ENCODE results near the gene MTREX. TPM values are rescaled to one million over a fixed set of nuclear protein-coding genes. Genes with fewer than 3 reads are reported as not detected.

Gene MTREX
- total and polyA plus RNA-seq, 2 of the 8 experiments (the other 6 are each of a cell fraction or from before 2014, with no cell fraction given): 16.0 to 130 TPM

GRCh38 chr5:55316837-55317236 lies 9.0 kb downstream of the MTREX start:
- H4K91ac ChIP-seq (replicated peaks; ENCODE audit: insufficient read length, low read length): no peak overlapping the region
- H3K27ac ChIP-seq (ENCODE audit: low read depth, low read length): no peak overlapping the region
- no peak overlapping the region for H2AK5ac ChIP-seq (ENCODE audit: low read depth, low read length)
- no peak overlapping the region for H2BK120ac ChIP-seq (replicated peaks; ENCODE audit: low read depth, low read length)
- no peak overlapping the region for H2BK15ac ChIP-seq (ENCODE audit: low read length)
- no peak overlapping the region for H2AFZ ChIP-seq (ENCODE audit: low read length)
- no peaks in the 10 kb centered on the region for H3K27me3 ChIP-seq (replicated peaks in 1 of 4; ENCODE audit: control insufficient read depth in 3 of 4, extremely low read depth in 1 of 4, insufficient read depth in 3 of 4, low read length in 3 of 4)
- FAIRE-seq (no peak), DNase-seq (ENCODE audit: low read depth in 1 of 2, low spot score in 2 of 2) (no peak)
- no peaks in the 10 kb centered on the region for H3K9me3 ChIP-seq (ENCODE audit: insufficient read depth in 2 of 2, low read depth in 1 of 2, low read length in 1 of 2)
- H3K18ac ChIP-seq (ENCODE audit: extremely low read depth, low read length): no peak overlapping the region
- no peak overlapping the region for H3K14ac ChIP-seq (ENCODE audit: insufficient read length)
- H3K4me1 ChIP-seq (replicated peaks in 1 of 4; ENCODE audit: control insufficient read depth in 3 of 4, insufficient read depth in 4 of 4, low read length in 3 of 4): peaks cover 0 to 3% (median 0%) of the 10 kb centered on the region in 4 experiments; a peak in 2 of 7 replicates
- no peak overlapping the region for H3K23ac ChIP-seq (ENCODE audit: insufficient read length)
- no peak overlapping the region for H2BK5ac ChIP-seq (ENCODE audit: low read depth, low read length)
- H2BK12ac ChIP-seq (ENCODE audit: low read depth, low read length): no peak overlapping the region
- H3K23me2 ChIP-seq (ENCODE audit: low read depth, low read length): no peaks in the 10 kb centered on the region
- H4K8ac ChIP-seq (ENCODE audit: extremely low read depth, insufficient read depth, low read length): no peak overlapping the region
- no peak overlapping the region for H3K9ac ChIP-seq (replicated peaks in 1 of 4; ENCODE audit: extremely low read depth in 1 of 4, low read depth in 3 of 4, low read length in 3 of 4)
- ChIA-PET POLR2A (ENCODE audit: partially characterized antibody) (interaction anchor here (1.8 kb wide), 1 partner anchor 9 kb away, joined by 8 read pairs; the partner anchor contains the start of genes DHX29 and MTREX), CTCF (ENCODE audit: partially characterized antibody) (no interaction called here)
- no peaks in the 10 kb centered on the region; a peak in 2 of 8 replicates for H3K36me3 ChIP-seq (ENCODE audit: control insufficient read depth in 2 of 4, insufficient read depth in 4 of 4, low read length in 3 of 4)
- no peak overlapping the region for H3K56ac ChIP-seq (replicated peaks; ENCODE audit: insufficient read length, low read depth, low read length)
- H3K79me1 ChIP-seq (ENCODE audit: low read depth, low read length): peaks cover 4% of the 10 kb centered on the region; the same call in 1 of the 2 replicates
- no peak overlapping the region for H3K4me3 ChIP-seq (ENCODE audit: extremely low read depth in 1 of 4, insufficient read depth in 2 of 4, low read depth in 3 of 4, low read length in 4 of 4)
- H4K20me1 ChIP-seq (replicated peaks in 1 of 2; ENCODE audit: control insufficient read depth in 1 of 2, insufficient read depth in 2 of 2, low read length in 2 of 2): peaks cover 4 to 9% of the 10 kb centered on the region in 2 experiments
- no peak overlapping the region for H3K4me2 ChIP-seq (ENCODE audit: insufficient read depth in 1 of 2, low read depth in 2 of 2, low read length in 2 of 2)
- no peak overlapping the region for H2BK20ac ChIP-seq (ENCODE audit: low read length)
- no peak overlapping the region for H4K5ac ChIP-seq (ENCODE audit: insufficient read length, low read depth, low read length)
- H3K4ac ChIP-seq (replicated peaks; ENCODE audit: insufficient read length, low read depth, low read length): no peak overlapping the region
- H3K79me2 ChIP-seq (ENCODE audit: control insufficient read depth in 1 of 2, insufficient read depth in 2 of 2, low read length in 2 of 2): peaks cover 19 to 99% of the 10 kb centered on the region in 2 experiments
- no peak for TF ChIP-seq TEAD4 (IDR thresholded peaks at IDR 0.05; ENCODE audit: low read depth, low read length)
- no peak for TF ChIP-seq USF2 (IDR thresholded peaks at IDR 0.05; ENCODE audit: low read length)
- no peak for TF ChIP-seq CHD1 (IDR thresholded peaks at IDR 0.05; ENCODE audit: low read depth, low read length)
- no peak for TF ChIP-seq SP2 (IDR thresholded peaks at IDR 0.05; ENCODE audit: low read length)
- no peak for TF ChIP-seq SIRT6 (IDR thresholded peaks at IDR 0.05; ENCODE audit: low read length)
- no peak for TF ChIP-seq BACH1 (IDR thresholded peaks at IDR 0.05; ENCODE audit: low read length)
- no peak for TF ChIP-seq KDM5A (IDR thresholded peaks at IDR 0.05; ENCODE audit: low read length)
- TF ChIP-seq CBX5 (IDR thresholded peaks at IDR 0.05; ENCODE audit: low read depth, low read length): no peak
- TF ChIP-seq RFX5 (IDR thresholded peaks at IDR 0.05; ENCODE audit: borderline replicate concordance, low read depth, low read length): no peak
- no peak for TF ChIP-seq POLR2A (IDR thresholded peaks at IDR 0.05; ENCODE audit: control extremely low read depth in 1 of 2, low read depth in 2 of 2, low read length in 2 of 2)
